Measurements from ENCODE around the gene SQSTM1.

Gene SQSTM1

GRCh38 chr5:179806250-179807048 is 14.3 kb upstream of the SQSTM1 start, which contains the start of gene MGAT4B:
MGAT4B (minus strand) TSS chr5:179806866; CDS start chr5:179806583, 283 bp downstream.
- peak; percentile 83 to 95 (median 88) for DNase-seq

DNA sequence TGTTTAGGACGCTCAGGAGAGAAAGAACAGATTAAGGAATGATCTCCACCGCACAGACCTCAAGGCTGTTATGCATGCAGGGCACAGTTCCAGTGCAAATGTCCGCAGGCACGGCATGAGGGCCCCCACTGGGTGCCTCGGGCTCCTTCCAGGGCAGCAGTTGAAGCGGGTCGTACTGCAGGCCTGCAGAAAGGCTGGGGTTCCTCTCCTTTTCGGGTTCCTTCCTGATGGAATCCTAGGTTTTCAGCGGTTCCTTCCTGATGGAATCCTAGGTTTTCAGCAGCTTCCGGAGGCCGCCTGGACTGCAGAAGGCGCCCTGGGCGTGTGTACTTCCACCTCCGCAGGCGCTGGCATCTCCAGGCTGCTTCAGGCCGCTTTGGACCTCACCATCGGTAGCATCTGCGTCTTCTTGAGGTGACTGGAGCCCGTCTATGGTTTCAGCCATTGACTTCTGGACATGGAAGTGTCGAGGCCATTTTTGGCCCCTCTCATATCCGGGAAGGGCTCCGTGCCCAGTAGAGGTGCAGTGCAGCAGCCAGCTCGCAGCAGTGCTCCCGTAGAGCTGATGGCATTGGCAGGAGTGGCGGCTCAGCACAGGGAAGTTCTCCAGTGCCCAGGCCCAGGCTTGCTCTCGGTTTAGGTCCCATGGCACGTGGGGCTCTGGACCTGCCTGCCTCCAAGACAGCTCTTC is 8.4 kb upstream of the SQSTM1 start:
- no peak for DNase-seq

DNA sequence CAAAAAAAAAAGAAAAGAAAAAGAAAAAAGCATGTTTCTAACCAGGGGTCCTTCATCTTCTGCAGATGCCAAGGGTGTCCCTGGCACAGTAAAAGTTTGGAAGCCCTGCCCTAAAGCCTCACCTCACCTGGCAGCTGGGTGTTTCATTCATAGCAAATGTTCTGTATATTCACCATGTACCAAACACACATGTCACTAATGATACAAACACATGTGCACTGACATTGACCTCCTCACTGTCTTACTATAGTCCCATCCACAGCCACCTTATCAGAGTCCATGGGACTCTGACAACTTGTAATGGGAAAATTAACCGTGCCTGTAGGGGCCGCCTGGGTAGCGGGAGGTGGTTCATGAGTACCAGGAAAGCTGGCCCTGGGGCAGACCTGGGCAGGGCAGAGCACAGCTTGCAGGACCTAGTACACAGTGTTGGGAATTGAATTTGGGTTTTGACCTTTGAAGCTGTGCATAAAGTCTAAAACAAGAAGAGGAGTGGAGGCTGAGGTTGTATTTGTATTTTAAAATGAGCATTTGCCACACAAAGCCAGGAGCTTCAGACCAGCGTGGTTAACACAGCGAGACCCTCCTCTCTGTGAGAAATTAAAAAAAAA is 7.6 kb upstream of the SQSTM1 start:
- DNase-seq, result no peak

- DNase-seq, result no peak
Measured at GRCh38 chr5:179814090-179814489, 6.6 kb upstream of the SQSTM1 start.

GRCh38 chr5:179815491-179816249 is 5.0 kb upstream of the SQSTM1 start:
- DNase-seq, result no peak

DNA sequence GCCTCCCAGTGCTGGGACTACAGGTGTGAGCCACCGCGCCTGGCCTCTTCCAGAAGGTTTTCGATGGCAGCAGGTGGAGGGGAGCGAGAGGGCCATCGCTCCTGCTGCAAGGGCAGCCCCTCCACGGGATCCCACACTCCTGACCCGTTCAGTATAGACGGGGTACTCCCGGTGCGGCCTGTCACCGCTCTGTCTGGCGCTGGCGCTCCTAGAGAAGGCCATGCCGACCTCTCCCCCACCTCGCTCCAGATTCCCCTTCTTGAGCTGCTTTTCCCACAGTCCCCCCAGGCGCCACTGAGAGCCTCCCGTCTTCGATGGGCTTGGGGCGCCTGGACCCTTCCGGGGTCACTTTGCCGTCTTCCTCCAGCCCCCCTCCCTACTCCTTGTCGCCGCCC is 4.3 kb upstream of the SQSTM1 start:
- no peak for DNase-seq

- DNase-seq, result peak in 1 of 3 donors; percentile 59
Measured at GRCh38 chr5:179816796-179817469, 3.8 kb upstream of the SQSTM1 start.

- no peak for DNase-seq
Measured at GRCh38 chr5:179817470-179817840, 3.2 kb upstream of the SQSTM1 start.

DNA sequence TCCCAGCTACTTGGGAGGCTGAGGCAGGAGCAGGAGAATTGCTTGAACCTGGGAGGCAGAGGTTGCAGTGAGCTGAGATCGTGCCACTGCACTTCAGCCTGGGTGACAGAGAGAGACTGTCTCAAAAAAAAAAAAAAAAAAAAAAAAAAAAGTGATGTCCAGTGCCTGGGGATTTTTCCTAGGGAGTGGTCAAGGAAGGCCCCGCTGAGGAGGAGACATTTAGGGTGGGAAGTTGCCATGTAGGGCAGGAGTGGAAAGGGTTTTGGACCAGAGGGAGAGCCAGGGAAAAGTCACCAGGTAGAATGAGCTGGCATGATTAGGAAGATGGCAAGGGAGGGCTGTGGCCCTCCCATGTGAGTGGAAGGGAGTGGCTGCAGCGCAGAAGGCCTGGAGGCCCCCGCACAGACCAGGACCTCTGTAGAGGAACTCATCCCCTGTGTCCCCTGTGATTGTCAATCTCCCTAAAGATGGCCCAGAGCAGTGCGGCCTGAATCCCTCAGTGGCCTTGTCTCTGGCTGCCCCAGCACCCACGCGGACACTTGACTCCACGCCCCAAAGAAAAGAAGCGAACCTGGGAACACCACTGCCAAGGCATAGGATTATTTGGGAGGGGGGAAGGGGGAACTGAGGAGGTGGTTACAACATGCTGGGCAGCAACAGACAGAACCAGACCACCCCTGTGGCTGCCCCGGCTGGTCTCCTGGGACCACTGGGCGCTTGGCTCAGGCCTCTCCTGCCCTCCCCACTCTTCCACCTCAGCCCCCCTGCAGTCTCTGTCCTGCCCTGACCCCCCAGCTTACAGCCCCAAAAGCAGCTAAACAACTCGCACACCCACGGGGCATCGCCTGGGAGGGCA is 2.6 kb upstream of the SQSTM1 start:
- peak; percentile 52 to 63 (median 62) for DNase-seq

DNA sequence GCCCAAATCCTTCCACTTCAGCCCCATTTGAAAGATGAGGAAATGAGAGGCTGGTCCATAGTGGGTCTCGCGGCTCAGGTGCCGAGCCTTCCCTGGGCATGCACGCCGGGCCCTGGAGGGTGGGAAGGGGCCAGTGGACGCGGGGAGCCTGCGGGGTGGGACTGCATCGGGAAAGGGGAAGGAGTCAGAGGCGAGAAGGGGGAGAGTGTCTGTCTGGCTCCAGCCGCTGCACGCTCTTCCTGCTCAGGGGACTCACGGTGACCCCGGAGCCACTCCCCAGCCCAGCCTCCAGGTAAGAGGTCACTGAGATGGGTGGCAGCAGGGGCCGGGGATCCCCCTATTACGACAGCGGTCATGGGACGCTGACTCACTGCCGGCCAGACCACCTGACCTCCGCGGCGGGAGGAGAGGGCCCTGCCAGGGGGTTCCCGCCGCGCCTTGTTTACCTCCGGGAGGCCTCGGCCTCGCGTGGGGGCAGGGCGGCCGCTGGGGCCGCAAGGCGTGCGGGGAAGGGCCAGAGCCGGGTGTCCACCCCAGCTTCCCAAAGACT is 1.9 kb upstream of the SQSTM1 start:
- DNase-seq, result peak; percentile 95 to 98 (median 96)

GRCh38 chr5:179819296-179820126 is 1.2 kb upstream of the SQSTM1 start:
- peak; percentile 59 to 84 (median 64) for DNase-seq

GRCh38 chr5:179820127-179820482 is 600 bp upstream of the SQSTM1 start:
- no peak for DNase-seq

DNA sequence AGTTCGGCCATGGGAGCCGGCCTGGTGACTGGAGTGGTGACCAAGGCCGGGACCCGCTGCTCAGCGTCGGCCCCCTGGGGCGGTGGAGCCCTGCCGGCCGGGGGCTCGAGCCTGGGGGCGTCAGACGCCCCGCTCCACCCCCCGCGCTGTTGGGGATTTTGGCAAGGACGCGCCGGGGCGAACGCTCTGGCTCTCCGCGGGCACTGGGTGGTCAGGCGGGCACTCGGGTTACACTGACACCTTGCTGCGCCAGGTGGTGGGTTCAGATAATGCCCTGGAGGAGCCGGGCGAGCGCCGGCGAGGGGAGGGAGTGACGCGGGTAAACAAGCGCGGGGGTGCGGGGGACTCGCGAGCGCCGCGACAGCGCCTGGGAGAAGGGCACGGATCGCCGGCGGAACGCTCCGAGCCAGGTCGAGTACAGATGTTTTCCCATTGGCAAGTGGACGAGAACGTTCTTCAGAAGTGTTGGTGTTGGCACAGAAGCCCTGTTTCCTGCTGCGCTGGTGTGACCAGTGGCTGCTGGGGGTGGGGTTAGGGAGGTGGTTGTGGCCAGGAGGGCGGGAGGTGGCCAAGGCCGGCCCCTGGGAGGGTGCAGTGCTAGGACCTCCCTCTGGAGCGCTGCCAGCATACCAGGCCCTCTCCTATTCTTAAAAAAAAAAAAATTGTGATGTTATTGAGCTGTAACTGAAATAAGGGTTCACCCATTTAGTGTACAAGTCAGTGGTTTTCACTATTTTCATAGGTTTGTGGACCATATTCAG is 773 bp downstream of the SQSTM1 start:
- peak; percentile 90 to 96 (median 92) for DNase-seq

DNA sequence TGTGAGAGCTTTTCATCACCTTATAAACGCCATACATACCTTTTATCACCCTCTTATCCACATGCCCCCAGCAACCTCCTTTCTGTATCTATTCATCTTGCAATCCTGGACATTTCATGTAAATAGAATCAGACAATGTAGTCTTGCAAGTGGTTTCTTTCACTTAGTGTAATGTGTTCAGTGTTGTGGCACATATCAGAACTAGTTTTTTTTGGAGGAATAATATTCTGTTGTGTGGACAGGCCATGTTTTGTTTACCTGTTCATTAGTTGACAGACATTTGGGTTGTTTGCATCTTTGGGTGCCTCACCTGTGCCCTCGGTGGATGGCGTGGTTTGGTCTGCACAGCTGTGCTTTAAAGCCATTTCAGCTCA is 1.3 kb downstream of the SQSTM1 start:
- no peak for DNase-seq

DNA sequence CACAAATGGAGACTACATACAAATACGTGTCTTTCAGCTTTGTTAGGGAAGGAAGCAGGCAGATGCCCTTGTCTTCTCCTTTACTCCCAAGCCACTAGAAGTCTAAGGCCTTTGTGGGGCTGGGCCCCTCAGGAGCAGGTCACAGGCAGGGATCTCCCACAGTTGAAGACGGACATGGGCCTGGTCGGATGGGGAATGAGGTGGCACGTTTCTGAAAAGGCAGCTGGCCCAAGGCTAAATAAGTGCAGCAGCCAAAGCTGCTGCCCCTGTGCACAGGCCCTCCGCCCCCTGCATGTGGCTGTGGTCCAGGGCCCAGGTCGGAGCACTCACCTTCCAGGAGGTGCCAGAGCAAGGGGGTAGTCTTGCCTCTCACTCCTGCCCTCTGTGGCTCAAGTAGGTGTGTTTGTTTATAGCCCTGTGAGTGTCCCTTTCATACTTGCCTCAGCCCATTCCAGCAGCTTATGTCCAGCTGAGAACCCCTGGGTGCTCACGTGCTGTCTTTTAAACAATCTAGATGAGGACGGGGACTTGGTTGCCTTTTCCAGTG is 1.8 kb downstream of the SQSTM1 start:
- no peak for DNase-seq

DNA sequence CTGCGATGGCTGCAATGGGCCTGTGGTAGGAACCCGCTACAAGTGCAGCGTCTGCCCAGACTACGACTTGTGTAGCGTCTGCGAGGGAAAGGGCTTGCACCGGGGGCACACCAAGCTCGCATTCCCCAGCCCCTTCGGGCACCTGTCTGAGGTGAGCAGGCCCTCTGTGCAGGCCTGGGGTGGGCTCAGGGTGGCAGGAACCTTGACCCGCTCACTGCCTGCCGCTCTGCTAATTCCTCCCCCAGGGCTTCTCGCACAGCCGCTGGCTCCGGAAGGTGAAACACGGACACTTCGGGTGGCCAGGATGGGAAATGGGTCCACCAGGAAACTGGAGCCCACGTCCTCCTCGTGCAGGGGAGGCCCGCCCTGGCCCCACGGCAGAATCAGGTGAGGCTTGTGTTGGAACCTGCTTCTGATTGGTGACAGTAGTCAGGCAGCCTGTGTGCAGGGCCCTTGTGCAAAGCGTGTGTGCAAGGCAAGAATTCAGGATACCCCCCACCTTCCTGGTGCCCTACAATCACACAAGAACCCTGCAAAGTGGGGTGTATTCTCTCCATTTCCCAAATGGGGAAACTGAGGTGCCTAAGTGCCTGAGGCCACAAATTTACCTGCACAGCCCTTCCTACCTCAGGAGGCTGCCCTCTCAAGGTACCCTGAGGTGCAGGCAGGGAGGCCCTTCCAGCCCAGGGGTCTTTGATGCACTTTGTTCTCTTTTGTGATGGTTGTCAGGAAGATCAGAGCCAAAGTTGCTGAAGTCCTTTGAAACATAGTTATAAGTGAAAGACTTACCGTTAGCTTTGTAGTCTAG is 3.4 kb downstream of the SQSTM1 start:
- no peak for DNase-seq

DNA sequence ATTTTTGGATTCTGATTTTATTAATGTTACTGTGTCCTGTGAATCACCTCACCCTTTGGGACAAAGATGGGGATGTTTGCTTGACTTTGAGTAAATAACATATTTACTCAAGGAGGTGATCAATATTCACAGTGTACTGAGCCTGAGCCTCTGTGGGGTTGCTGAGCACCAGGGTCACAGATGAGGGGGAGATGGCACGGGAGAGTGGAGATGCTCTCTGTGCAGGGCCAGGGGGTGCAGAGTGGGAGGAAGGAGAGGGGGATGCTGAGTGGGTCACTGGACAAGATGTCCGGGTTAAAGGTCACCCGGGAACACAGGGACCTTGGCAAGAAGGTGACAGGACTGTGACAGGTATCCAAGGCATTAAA is 4.0 kb downstream of the SQSTM1 start:
- no peak for DNase-seq

DNA sequence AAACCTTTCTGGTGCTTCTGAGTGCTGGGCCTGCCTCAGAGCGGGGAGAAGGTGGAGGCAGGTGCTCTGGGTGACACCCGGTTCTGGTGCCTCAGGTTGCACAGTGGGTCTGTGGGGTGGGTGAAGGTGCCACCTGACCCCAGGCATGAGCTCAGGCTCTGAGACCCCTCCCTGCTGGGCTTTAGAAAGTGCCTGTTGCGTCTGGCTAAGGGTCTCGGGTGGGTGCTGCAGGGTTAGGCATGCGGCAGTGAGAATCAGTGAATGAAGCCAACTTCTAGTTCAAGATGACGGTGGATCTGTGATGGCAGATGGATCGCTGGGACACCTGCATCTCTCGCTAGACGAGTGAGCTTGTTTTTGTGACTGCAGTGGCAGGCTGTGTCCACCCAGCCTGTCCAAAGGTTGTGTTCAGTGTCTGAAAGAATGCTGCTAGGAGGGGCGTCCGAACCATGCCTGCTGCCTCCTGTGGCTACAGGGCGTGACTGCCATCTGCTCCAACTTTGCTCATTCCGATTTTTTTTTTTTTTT is 5.0 kb downstream of the SQSTM1 start:
- no peak for DNase-seq
